HepG2 (cell line): Measurements from ENCODE around the gene HECTD4. TPM values are rescaled to one million over a fixed set of nuclear protein-coding genes. Genes with fewer than 3 reads are reported as not detected.

Source experiments
- ASH2L ChIP-seq: fragments of 300-600, 200-600 bp; sonication (generic); IDR thresholded peaks from 2 replicates; pipeline ENCODE4 v1.7.0; 2017; ENCODE audit warnings: low read depth, mild to moderate bottlenecking, moderate library complexity, mixed read lengths, low read length; ENCODE audit not compliant: insufficient read length
- FOXM1 ChIP-seq: sonication (generic); formaldehyde crosslinking; IDR thresholded peaks from 2 replicates; pipeline ENCODE4 v1.5.0; 2020; ENCODE audit warnings: missing genetic modification reagents
- GABPB1 ChIP-seq: IDR thresholded peaks from 2 replicates; pipeline ENCODE4 v1.6.1; 2016; ENCODE audit warnings: mild to moderate bottlenecking, missing genetic modification reagents, moderate library complexity, missing compliant biosample characterization
- HDAC1 ChIP-seq: sonication (generic); formaldehyde crosslinking; IDR thresholded peaks from 2 replicates; pipeline ENCODE4 v1.5.1; 2020; ENCODE audit warnings: mild to moderate bottlenecking, missing genetic modification reagents
- KAT2B ChIP-seq: fragments of 150-350 bp; IDR thresholded peaks from 2 replicates; pipeline ENCODE4 v1.6.1; 2014; ENCODE audit warnings: low read depth, low read length, borderline replicate concordance
- KDM2A ChIP-seq: sonication (generic); formaldehyde crosslinking; IDR thresholded peaks from 2 replicates; pipeline ENCODE4 v1.4.0; 2020; ENCODE audit warnings: low read depth, missing genetic modification reagents, borderline replicate concordance
- LRRFIP1 ChIP-seq: sonication (generic); formaldehyde crosslinking; conservative IDR thresholded peaks from 2 replicates; pipeline ENCODE4 v1.4.0; 2020; ENCODE audit warnings: missing genetic modification reagents
- MAZ ChIP-seq, 2 experiments: sonication (generic) in 1 of 2; formaldehyde crosslinking in 1 of 2; IDR thresholded peaks; 2 replicates each; pipeline versions ENCODE4 v1.5.0 to v1.6.1; 2012 to 2020; ENCODE audit warnings: low read depth in 2 of 2, mild to moderate bottlenecking in 2 of 2, borderline replicate concordance in 1 of 2, improper control_type of control experiment in 1 of 2, low read length in 1 of 2, missing genetic modification reagents in 1 of 2, moderate library complexity in 1 of 2
- NFYB ChIP-seq: sonication (generic); formaldehyde crosslinking; IDR thresholded peaks from 2 replicates; pipeline ENCODE4 v1.4.0; 2020; ENCODE audit warnings: missing genetic modification reagents
- TBX3 ChIP-seq: fragments of 450-650 bp; IDR thresholded peaks from 2 replicates; pipeline ENCODE4 v1.6.1; 2017; ENCODE audit warnings: antibody characterized with exemption, mild to moderate bottlenecking, inconsistent platforms, borderline replicate concordance
- TEF ChIP-seq: sonication (generic); formaldehyde crosslinking; IDR thresholded peaks from 2 replicates; pipeline ENCODE4 v1.5.0; 2020; ENCODE audit warnings: missing genetic modification reagents
- ZBTB4 ChIP-seq: sonication (generic); formaldehyde crosslinking; IDR thresholded peaks from 2 replicates; pipeline ENCODE4 v1.4.0; 2020; ENCODE audit warnings: missing genetic modification reagents, mild to moderate bottlenecking, borderline replicate concordance
- ZNF264 ChIP-seq: sonication (generic); formaldehyde crosslinking; IDR thresholded peaks from 2 replicates; pipeline ENCODE4 v1.4.0; 2020; ENCODE audit warnings: missing genetic modification reagents
- ZNF280D ChIP-seq: sonication (generic); formaldehyde crosslinking; IDR thresholded peaks from 2 replicates; pipeline ENCODE4 v1.5.1; 2020; ENCODE audit warnings: mild to moderate bottlenecking, missing genetic modification reagents
- ZNF441 ChIP-seq: sonication (generic); formaldehyde crosslinking; IDR thresholded peaks from 2 replicates; pipeline ENCODE4 v1.7.0; 2021; ENCODE audit warnings: missing genetic modification reagents, borderline replicate concordance
- ZNF670 ChIP-seq: sonication (generic); formaldehyde crosslinking; IDR thresholded peaks from 2 replicates; pipeline ENCODE4 v1.8.0; 2022; ENCODE audit warnings: mild to moderate bottlenecking, missing genetic modification reagents, borderline replicate concordance
- ZNF772 ChIP-seq: sonication (generic); formaldehyde crosslinking; IDR thresholded peaks from 2 replicates; pipeline ENCODE4 v1.5.0; 2020; ENCODE audit warnings: mild to moderate bottlenecking, missing genetic modification reagents
- polyA plus RNA-seq, 8 experiments: library from polyadenylated mRNA; depleted of rRNA in 3 of 8; stranded (reverse) in 7 of 8; unstranded in 1 of 8; fragments of >200 nt; fragmentation: Illumina TruSeq in 4 of 8; extraction: Trizol in 4 of 8; gene quantifications; 2 replicates each; pipeline versions ENCODE4 v1.2.1 to v1.2.3, GENCODE V29; 2011 to 2016; ENCODE audit warnings: low read depth in 4 of 8, missing spikeins in 1 of 8, mixed read lengths in 1 of 8; ENCODE audit not compliant: insufficient read depth in 1 of 8
- total RNA-seq, 5 experiments: library from RNA; depleted of rRNA; stranded (reverse); fragments of >200 nt; fragmentation: Illumina TruSeq; extraction: Trizol; gene quantifications; 2 replicates each; pipeline ENCODE4 v1.2.3, GENCODE V29; 2016; ENCODE audit warnings: low read depth in 1 of 5

Gene HECTD4
- total and polyA plus RNA-seq, 2 of the 13 experiments (the other 11 are each of a cell fraction or from before 2014, with no cell fraction given) = 9.0 to 11.4 TPM

- TF ChIP-seq GABPB1 (CRISPR knock-in tag) (peak; percentile 96), NFYB (CRISPR knock-in tag) (no peak), TEF (CRISPR knock-in tag) (no peak), KAT2B (no peak), ASH2L (peak; percentile 90), ZNF280D (CRISPR knock-in tag) (no peak), TBX3 (peak; percentile 41; the same call in 1 of the 2 replicates), LRRFIP1 (no peak), ZBTB4 (no peak), ZNF772 (peak; percentile 55; the same call in 1 of the 2 replicates), FOXM1 (CRISPR knock-in tag) (no peak), KDM2A (CRISPR knock-in tag) (peak; percentile 93), ZNF670 (CRISPR knock-in tag) (peak; percentile 80; the same call in 1 of the 2 replicates), MAZ (IDR thresholded peaks at IDR 0.05; ENCODE audit: borderline replicate concordance, low read depth, low read length) (peak; percentile 100), MAZ (CRISPR knock-in tag; IDR thresholded peaks at IDR 0.05; ENCODE audit: low read depth) (peak; percentile 100), HDAC1 (CRISPR knock-in tag) (peak; percentile 98), ZNF441 (CRISPR knock-in tag) (peak; percentile 29), ZNF264 (no peak)
Measured at GRCh38 chr12:112418608-112419296, 36.5 kb upstream of the HECTD4 start, which contains the start of gene PTPN11 (continued).
